K562 (cell line): Measurements from ENCODE around the gene CD14. TPM values are rescaled to one million over a fixed set of nuclear protein-coding genes. Genes with fewer than 3 reads are reported as not detected.

Experiments used
- ARID3A ChIP-seq: IDR thresholded peaks from 2 replicates; pipeline ENCODE4 v1.6.1; 2012; ENCODE audit warnings: low read depth, low read length, improper control_type of control experiment, borderline replicate concordance
- BACH1 ChIP-seq: fragments of 200-800 bp; sonication (Bioruptor generic); IDR thresholded peaks from 2 replicates; pipeline ENCODE4 v1.6.1; 2016; ENCODE audit warnings: missing genetic modification characterization, missing compliant biosample characterization
- CREB3 ChIP-seq: fragments of 450-650 bp; conservative IDR thresholded peaks from 2 replicates; pipeline ENCODE4 v1.6.1; 2016; ENCODE audit warnings: missing genetic modification characterization, low read depth, mild to moderate bottlenecking, missing compliant biosample characterization, moderate library complexity
- ELF1 ChIP-seq: fragments of 200-800 bp; sonication (Bioruptor generic); IDR thresholded peaks from 2 replicates; pipeline ENCODE4 v1.6.1; 2016; ENCODE audit warnings: missing genetic modification characterization, missing compliant biosample characterization
- FOXP1 ChIP-seq: sonication (generic); formaldehyde crosslinking; IDR thresholded peaks from 2 replicates; pipeline ENCODE4 v1.8.0; 2022; ENCODE audit warnings: mild to moderate bottlenecking, missing genetic modification reagents
- KDM1A ChIP-seq, 2 experiments: fragments of 450-650 bp; IDR thresholded peaks; 2 replicates each; pipeline ENCODE4 v1.6.1; 2016; ENCODE audit warnings: mild to moderate bottlenecking in 2 of 2
- LEF1 ChIP-seq: fragments of 450-650 bp; IDR thresholded peaks from 2 replicates; pipeline ENCODE4 v1.6.1; 2016; ENCODE audit warnings: mild to moderate bottlenecking
- MBD2 ChIP-seq: sonication (generic); IDR thresholded peaks from 2 replicates; pipeline ENCODE4 v1.6.1; 2016; ENCODE audit warnings: low read depth, borderline replicate concordance
- NFE2L1 ChIP-seq: fragments of 450-650 bp; IDR thresholded peaks from 2 replicates; pipeline ENCODE4 v1.6.1; 2016; ENCODE audit warnings: missing genetic modification characterization, low read depth, mild to moderate bottlenecking, missing compliant biosample characterization, moderate library complexity, borderline replicate concordance
- NFIX ChIP-seq: fragments of 250-450 bp; sonication (Bioruptor Pico); IDR thresholded peaks from 2 replicates; pipeline ENCODE4 v1.4.0; 2020; ENCODE audit warnings: low read depth, mild to moderate bottlenecking, moderate library complexity
- NFRKB ChIP-seq: fragments of 450-650 bp; IDR thresholded peaks from 2 replicates; pipeline ENCODE4 v1.6.1; 2016; ENCODE audit warnings: low read depth
- POLR3G ChIP-seq: IDR thresholded peaks from 2 replicates; pipeline ENCODE4 v1.6.1; 2011; ENCODE audit not compliant: insufficient read length, insufficient replicate concordance; ENCODE audit errors: extremely low read depth
- RNF2 ChIP-seq: sonication (generic); IDR thresholded peaks from 2 replicates; pipeline ENCODE4 v1.6.1; 2016
- SNAPC5 ChIP-seq: fragments of 250-450 bp; sonication (Bioruptor Pico); IDR thresholded peaks from 2 replicates; pipeline ENCODE4 v1.8.0; 2021; ENCODE audit warnings: moderate library complexity, mild to moderate bottlenecking, inconsistent platforms
- SRSF9 ChIP-seq: fragments of 200-400 bp; formaldehyde crosslinking; IDR thresholded peaks from 2 replicates; pipeline ENCODE4 v1.6.1; 2017; ENCODE audit warnings: low read depth, low read length, borderline replicate concordance
- TEAD1 ChIP-seq, 2 experiments: fragments of 450-650 bp in 1 of 2; sonication (generic) in 1 of 2; formaldehyde crosslinking; IDR thresholded peaks; 2 replicates each; pipeline versions ENCODE4 v1.4.0 to v1.8.0; 2020 to 2022; ENCODE audit warnings: mild to moderate bottlenecking in 2 of 2, missing genetic modification reagents in 1 of 2
- TEAD4 ChIP-seq, 2 experiments: sonication (generic) in 1 of 2; formaldehyde crosslinking in 1 of 2; IDR thresholded peaks; 2 replicates each; pipeline versions ENCODE4 v1.6.1 to v1.8.0; 2012 to 2022; ENCODE audit warnings: borderline replicate concordance in 1 of 2, inconsistent platforms in 1 of 2, low read length in 1 of 2, mild to moderate bottlenecking in 1 of 2, missing genetic modification reagents in 1 of 2
- ZNF197 ChIP-seq: fragments of 200-800 bp; sonication (Bioruptor generic); IDR thresholded peaks from 2 replicates; pipeline ENCODE4 v1.6.1; 2016; ENCODE audit warnings: low read depth, missing genetic modification characterization, missing compliant biosample characterization
- ZNF384 ChIP-seq: IDR thresholded peaks from 2 replicates; pipeline ENCODE4 v1.6.1; 2012; ENCODE audit warnings: low read depth, low read length, improper control_type of control experiment
- polyA plus RNA-seq, 8 experiments: library from polyadenylated mRNA; depleted of rRNA in 4 of 8; stranded (reverse) in 5 of 8; unstranded in 3 of 8; fragments of >200 nt; fragmentation: Nextera tagmentation in 2 of 8; fragmentation: Illumina TruSeq in 1 of 8; extraction: Ambion mirVana in 2 of 8; extraction: Trizol in 1 of 8; gene quantifications; 2 replicates each; pipeline versions ENCODE4 v1.2.1 to v1.2.3, GENCODE V29; 2011 to 2014; ENCODE audit warnings: inconsistent platforms in 1 of 8, missing spikeins in 1 of 8
- total RNA-seq, 7 experiments: library from RNA; depleted of rRNA in 6 of 7; stranded (reverse); fragments of >200 nt in 6 of 7; fragmentation: Illumina TruSeq in 2 of 7; extraction: Trizol in 2 of 7; gene quantifications; 2 replicates each; pipeline versions ENCODE4 v1.2.1 to v1.2.3, GENCODE V29; 2011 to 2021; ENCODE audit warnings: low replicate concordance in 1 of 7

Gene CD14
- total and polyA plus RNA-seq, 9 of the 15 experiments (the other 6 are each of a cell fraction or from before 2014, with no cell fraction given), result 0.07 to 0.47 (median 0.14) TPM; not detected in 2

- peak; percentile 47; the same call in 1 of the 2 replicates for TF ChIP-seq TEAD4 (IDR thresholded peaks at IDR 0.05; ENCODE audit: low read length)
- no peak for TF ChIP-seq TEAD4 (CRISPR knock-in tag; IDR thresholded peaks at IDR 0.05; ENCODE audit: borderline replicate concordance)
- TF ChIP-seq NFIX (CRISPR knock-in tag), result no peak
- no peak for TF ChIP-seq SNAPC5 (CRISPR knock-in tag)
- TF ChIP-seq NFRKB, result no peak; the same call in 1 of the 2 replicates
- no peak for TF ChIP-seq ZNF384
- 0 out of 2 replicates have a peak, but pooled peaks have one; percentile 45 for TF ChIP-seq CREB3 (tag)
- TF ChIP-seq NFE2L1 (tag), result no peak
- no peak; a peak in 1 of 4 replicates for TF ChIP-seq TEAD1 (CRISPR knock-in tag; IDR thresholded peaks at IDR 0.05)
- peak; percentile 79 for TF ChIP-seq RNF2
- no peak for TF ChIP-seq KDM1A (IDR thresholded peaks at IDR 0.05)
- no peak for TF ChIP-seq POLR3G
- no peak for TF ChIP-seq SRSF9
- no peak; the same call in 1 of the 2 replicates for TF ChIP-seq BACH1 (tag)
- TF ChIP-seq FOXP1, result no peak; the same call in 1 of the 2 replicates
- no peak for TF ChIP-seq ZNF197 (CRISPR knock-in tag)
- TF ChIP-seq MBD2, result no peak; the same call in 1 of the 2 replicates
- TF ChIP-seq LEF1, result peak; percentile 84
- peak; percentile 97 for TF ChIP-seq ELF1 (tag)
- TF ChIP-seq ARID3A, result no peak
These were observed 31.6 kb upstream of the CD14 start, which contains the start of gene WDR55 (continued) for GRCh38 chr5:140664359-140665119.
